ENCODE measurements around the gene COPS4.
A peak's percentile ranks its signal among the peaks of the same experiment; 100 is the strongest.
"Not testable (repeated sequence)": the region's sequence is repeated elsewhere in the genome, so short reads cannot be mapped to it uniquely, and the experiment has no call there.

Gene COPS4

GRCh38 chr4:83067058-83067639, 32.2 kb downstream of the COPS4 start:
- no peak for TF ChIP-seq CTCF (IDR thresholded peaks at IDR 0.05; ENCODE audit: extremely low read depth, insufficient read depth, missing control alignments)
- DNase-seq (ENCODE audit: low spot score): no peak
- in situ Hi-C loops (cut with MboI; ENCODE audit: low pct_unique_long_range_greater_than_20kb, low sequenced_read_pairs, unreplicated experiment): loop anchor here (25.0 kb wide), 2 partner anchors 395 to 605 kb away; partner anchors contain the start of genes HELQ and MRPS18C

- no peak for TF ChIP-seq CTCF (IDR thresholded peaks at IDR 0.05; ENCODE audit: extremely low read depth, insufficient read depth, missing control alignments)
- in situ Hi-C loops (cut with MboI; ENCODE audit: low pct_unique_long_range_greater_than_20kb, low sequenced_read_pairs, unreplicated experiment): loop anchor here (10.0 to 25.0 kb wide), 3 partner anchors 194 to 609 kb away; partner anchors contain the start of genes HELQ and MRPS18C
- no peak for DNase-seq (ENCODE audit: low spot score)
Measured at GRCh38 chr4:83071116-83071515, 36.1 kb downstream of the COPS4 start.

GRCh38 chr4:83074086-83074704, 39.2 kb downstream of the COPS4 start:
- peak; percentile 77 for DNase-seq (ENCODE audit: low spot score)
- in situ Hi-C loops (cut with MboI; ENCODE audit: low pct_unique_long_range_greater_than_20kb, low sequenced_read_pairs, unreplicated experiment): loop anchor here (10.0 to 25.0 kb wide), 3 partner anchors 191 to 612 kb away; partner anchors contain the start of genes HELQ and MRPS18C
- TF ChIP-seq CTCF (IDR thresholded peaks at IDR 0.05; ENCODE audit: extremely low read depth, insufficient read depth, missing control alignments): peak; percentile 72

- not testable (repeated sequence) for DNase-seq (ENCODE audit: low spot score)
- in situ Hi-C loops (cut with MboI; ENCODE audit: low pct_unique_long_range_greater_than_20kb, low sequenced_read_pairs, unreplicated experiment): loop anchor here (10.0 to 25.0 kb wide), 3 partner anchors 190 to 612 kb away; partner anchors contain the start of genes HELQ and MRPS18C
Measured at GRCh38 chr4:83074783-83075182, 39.8 kb downstream of the COPS4 start.

- in situ Hi-C loops (cut with MboI; ENCODE audit: low pct_unique_long_range_greater_than_20kb, low sequenced_read_pairs, unreplicated experiment): loop anchor here (10.0 kb wide), 1 partner anchor 189 kb away; no protein-coding TSS in a partner anchor
- no peak for TF ChIP-seq CTCF (IDR thresholded peaks at IDR 0.05; ENCODE audit: extremely low read depth, insufficient read depth, missing control alignments)
- DNase-seq (ENCODE audit: low spot score): no peak
Measured at GRCh38 chr4:83075311-83076095, 40.5 kb downstream of the COPS4 start.

- in situ Hi-C loops (cut with MboI; ENCODE audit: low pct_unique_long_range_greater_than_20kb, low sequenced_read_pairs, unreplicated experiment): no loop called here
Measured at GRCh38 chr4:83080561-83080960, 45.6 kb downstream of the COPS4 start.

More at GRCh38 chr4:83080561-83080960, 45.6 kb downstream of the COPS4 start:
- no peak for DNase-seq (ENCODE audit: low spot score)
- TF ChIP-seq CTCF (IDR thresholded peaks at IDR 0.05; ENCODE audit: extremely low read depth, insufficient read depth, missing control alignments): no peak
